COLO668 (cell line): Measurements from ENCODE around the gene CYP19A1.
"Not testable (repeated sequence)": the region's sequence is repeated elsewhere in the genome, so short reads cannot be mapped to it uniquely, and the experiment has no call there.

Experiments
- DNase-seq: peaks from one replicate; lab custom pipeline; 2025; ENCODE audit not compliant: unreplicated experiment; lab: John Stamatoyannopoulos, UW

The CYP19A1 gene

GRCh38 chr15:51263726-51264125, 74.7 kb downstream of the CYP19A1 start:
- DNase-seq, result no peak

DNA sequence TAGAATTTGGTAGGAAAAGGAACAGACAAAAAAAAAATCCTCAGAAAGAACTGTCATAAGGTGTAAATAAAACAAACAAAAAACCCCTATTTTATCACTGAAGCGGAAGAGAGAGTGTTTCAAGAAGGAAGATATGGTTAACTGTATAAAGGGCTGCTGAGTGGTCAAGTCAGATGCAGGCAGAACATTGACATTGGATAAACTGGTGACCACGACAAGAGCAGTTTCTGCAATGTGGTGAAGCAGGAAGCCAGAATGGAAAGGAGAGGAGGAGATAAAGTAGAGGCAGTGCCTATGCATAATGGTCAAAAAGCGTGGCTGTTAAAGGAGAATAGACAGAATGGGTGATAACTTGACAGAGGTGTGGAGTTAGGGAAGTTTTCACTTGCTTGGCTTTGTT, 75.3 kb downstream of the CYP19A1 start:
- no peak for DNase-seq

GRCh38 chr15:51262463-51262862, 75.9 kb downstream of the CYP19A1 start:
- no peak for DNase-seq

- not testable (repeated sequence) for DNase-seq
Observed at GRCh38 chr15:51261113-51261512, 77.3 kb downstream of the CYP19A1 start.

- DNase-seq, result no peak
Observed at GRCh38 chr15:51260202-51260601, 78.2 kb downstream of the CYP19A1 start.

DNA sequence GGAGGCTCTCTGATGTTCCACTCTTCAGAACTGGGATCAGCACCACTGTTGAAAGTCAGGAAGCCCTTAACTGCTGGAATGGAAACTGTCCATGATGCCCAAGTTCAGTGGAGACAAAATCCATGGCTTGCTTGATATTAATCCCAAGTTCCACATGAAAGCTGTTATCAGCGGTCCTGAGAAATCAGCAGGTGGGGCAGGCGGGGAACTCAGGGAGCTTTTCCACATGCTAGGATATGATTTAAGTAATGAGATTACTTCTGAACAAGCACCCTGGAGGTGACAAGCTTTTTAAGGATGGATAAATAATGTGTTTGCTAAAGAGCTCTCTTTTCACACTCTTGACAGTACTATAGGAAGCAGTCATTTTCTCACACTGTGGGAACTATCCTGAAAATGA, 82.9 kb downstream of the CYP19A1 start:
- DNase-seq, result no peak

DNA sequence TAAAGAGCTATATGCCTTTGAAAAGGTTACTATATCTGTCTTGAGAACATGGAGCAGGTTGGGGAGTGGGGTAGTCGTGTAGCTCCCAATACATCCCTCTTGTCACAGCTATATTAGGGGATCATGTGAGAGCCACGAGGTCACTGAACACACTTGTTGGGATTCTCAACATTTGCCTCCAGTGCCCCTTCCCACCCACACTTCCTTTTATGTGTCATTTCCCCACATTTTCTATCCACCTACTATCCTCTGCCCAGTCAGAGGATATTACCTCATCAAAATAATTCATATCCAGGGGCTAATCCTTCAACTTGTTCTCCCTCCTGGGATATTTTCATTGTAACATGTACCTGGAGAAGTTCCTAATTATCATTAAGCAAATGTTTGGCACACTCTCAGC, 85.0 kb downstream of the CYP19A1 start:
- no peak for DNase-seq

DNA sequence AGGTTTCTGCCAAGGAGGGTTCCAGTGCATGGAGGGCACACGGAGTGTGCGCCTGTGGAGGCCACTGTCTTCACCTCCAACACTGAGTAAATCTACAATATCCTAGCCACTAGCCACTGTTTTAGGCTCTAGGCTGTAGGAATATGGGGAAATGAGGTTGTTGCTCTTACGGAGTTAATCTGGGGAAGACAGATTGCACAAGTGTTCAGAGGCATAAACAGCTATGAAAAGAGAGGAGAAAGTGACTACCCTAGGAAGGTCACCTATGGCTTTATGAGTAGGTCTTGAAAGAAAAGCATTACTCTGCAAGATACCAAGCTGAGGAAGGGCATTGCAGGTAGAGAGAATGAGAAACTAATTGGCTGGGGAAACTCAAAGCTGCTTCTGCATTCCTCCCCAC, 85.7 kb downstream of the CYP19A1 start:
- DNase-seq, result no peak

DNA sequence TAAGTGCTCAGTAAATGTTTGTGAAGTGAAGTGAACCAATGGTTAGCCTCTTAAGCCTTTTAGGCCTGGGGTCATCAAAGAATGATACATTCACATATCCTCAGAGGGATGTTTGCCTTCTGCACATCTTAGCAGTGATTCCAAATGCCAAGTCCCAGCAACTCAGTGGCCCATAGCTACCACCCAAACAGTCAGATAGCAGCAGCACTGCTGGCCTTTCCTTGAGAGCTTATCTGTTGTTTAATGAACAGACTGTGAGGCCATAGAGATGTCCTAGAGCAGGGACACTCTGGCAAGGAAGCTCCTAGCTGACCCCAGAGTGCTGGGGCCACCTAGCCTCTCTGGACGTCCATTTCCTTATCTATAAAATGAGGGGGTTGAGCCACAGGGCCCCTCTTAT, 86.8 kb downstream of the CYP19A1 start:
- no peak for DNase-seq

- DNase-seq, result no peak
Observed at GRCh38 chr15:51250217-51251011, 88.0 kb downstream of the CYP19A1 start.

DNA sequence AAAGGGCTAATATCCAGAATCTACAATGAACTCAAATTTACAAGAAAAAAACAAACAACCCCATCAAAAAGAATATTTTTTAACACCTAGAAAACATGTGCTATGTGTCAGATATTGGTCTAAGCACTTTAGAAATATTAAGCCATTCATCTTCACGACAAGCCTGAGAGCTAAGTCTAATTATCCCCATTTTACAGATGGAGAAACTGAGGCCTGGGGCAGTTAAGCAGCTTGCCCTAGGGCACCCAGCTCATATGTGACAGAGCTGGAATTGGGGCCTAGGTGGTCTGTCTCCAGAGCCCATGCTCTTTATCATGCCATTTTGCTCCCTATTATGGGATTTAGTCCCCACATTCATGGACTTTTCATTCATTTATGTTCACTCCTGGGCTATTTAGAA, 92.8 kb downstream of the CYP19A1 start:
- no peak for DNase-seq

GRCh38 chr15:51244423-51244869, 94.0 kb downstream of the CYP19A1 start:
- no peak for DNase-seq

DNA sequence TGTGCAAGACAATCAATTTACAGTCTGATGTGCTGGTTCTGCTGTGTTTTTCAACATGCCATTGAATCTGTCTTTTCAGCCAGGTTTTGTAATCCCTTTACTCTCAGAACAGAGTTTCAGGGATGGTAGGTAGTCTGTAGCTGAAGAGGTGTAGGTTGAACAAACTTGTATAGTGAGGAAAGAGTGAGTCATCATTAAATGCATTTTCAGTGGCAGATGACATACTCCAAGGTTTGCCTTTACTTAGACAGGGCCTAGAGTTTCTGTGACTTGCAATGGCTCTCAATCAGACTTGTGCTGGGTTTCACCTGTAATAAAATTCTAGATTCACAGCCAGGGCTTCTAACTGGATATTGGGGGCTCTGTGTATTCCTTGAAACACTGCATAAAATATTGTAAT, 94.6 kb downstream of the CYP19A1 start:
- no peak for DNase-seq

- no peak for DNase-seq
Observed at GRCh38 chr15:51240066-51240465, 98.3 kb downstream of the CYP19A1 start.

- no peak for DNase-seq
Observed at GRCh38 chr15:51237816-51238215, 100.6 kb downstream of the CYP19A1 start.

DNA sequence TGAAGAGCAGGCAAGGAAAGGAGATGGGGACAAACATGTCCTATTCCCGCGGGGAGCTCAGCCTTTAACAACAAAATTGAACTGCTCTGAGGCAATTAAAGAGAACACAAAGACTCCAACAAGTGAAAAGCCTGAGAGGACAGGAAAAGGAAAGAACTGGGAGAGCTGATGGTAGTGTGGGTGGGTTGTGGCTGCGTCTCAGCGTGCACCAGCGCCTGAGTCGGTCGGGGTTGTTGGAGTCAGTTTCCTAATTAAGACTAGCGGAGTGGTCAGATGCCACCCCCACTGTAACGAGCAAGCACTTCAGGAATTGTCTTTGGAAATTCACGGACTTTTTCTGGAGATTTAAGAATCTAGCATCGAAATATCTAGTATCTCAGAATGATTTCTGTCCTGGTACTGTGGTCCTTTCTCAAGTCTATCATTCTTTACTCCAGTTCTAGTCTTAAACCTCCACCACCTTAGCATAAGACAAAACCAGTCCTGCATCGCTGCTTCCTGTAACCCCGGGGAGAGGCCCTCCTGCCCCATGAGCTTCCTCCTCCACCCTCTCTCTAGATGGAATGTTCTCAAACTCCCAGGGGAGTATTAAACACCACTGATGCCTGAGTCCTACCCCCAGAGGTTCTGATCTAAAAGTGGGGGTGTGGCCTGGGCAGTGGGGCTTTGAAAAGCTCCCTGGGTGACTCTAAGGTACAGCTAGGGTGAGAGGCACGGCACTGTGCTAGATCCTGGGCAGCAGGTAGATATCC, 104.0 kb downstream of the CYP19A1 start:
- DNase-seq, result no peak

GRCh38 chr15:51232581-51232980, 105.8 kb downstream of the CYP19A1 start:
- no peak for DNase-seq

GRCh38 chr15:51229907-51230330, 108.5 kb downstream of the CYP19A1 start:
- DNase-seq, result no peak

DNA sequence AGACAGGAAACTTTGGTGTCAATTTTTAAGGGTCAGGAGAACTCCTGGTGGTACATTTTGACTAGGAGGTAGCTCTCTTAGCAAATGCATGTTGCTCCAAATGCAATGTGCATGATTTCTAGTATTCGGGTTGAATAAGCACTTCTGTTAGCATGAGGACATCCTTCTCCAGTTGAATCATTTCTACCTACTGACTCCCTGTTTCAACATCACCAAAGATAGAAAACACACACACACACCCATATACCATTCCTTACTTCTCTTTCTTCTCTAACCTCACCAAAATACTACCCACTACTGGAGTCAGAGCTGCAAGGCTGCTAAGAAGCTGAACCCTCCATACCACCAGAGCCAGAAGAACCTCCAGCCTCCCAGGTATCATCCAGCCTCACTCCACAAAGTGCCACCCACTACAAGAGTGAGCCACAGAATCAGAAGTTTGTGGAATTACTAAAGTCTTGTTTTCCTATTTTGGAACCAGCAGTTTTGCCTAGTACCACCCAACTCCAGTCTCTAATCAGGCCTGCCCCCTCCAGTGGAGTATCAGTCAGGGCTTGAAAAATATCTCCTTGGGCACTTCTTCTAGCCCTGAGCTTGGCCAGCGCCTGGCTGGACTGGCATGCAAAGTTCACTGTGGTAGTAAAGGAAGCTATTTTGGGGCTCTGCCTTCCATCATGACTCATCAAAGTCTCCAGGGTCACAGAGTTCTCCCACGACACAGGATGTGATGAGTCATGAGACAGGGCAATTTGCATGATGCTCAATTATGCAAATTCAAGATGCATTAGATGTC, 110.3 kb downstream of the CYP19A1 start:
- DNase-seq, result no peak

GRCh38 chr15:51226576-51227210, 111.7 kb downstream of the CYP19A1 start:
- DNase-seq, result no peak

DNA sequence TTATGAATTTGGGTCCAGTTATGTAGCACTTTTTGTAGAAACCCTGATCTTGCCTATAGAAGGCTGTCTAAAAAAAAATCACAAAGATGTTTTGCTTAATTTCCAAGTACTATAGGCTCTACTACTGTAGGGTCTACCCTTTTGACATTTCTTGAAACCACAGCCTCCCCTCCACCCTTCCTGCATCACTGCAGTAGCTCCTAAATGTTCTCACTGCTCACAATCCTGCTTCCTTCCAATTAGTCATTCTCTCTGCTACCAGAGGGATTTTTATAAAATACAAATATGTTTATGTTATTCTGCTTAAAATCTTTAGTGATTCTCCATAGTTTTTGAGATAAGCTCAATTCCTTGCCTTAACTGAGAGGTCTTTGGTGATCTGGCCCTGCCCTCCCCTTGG, 114.0 kb downstream of the CYP19A1 start:
- no peak for DNase-seq
